HepG2 (cell line): ENCODE measurements around the gene PHRF1. TPM values are rescaled to one million over a fixed set of nuclear protein-coding genes. Genes with fewer than 3 reads are reported as not detected.

Experiments
- BRD4 ChIP-seq: sonication (generic); formaldehyde crosslinking; IDR thresholded peaks from 2 replicates; pipeline ENCODE4 v1.4.0; 2020; ENCODE audit warnings: missing genetic modification reagents
- CAMTA2 ChIP-seq: sonication (generic); formaldehyde crosslinking; IDR thresholded peaks from 2 replicates; pipeline ENCODE4 v1.4.0; 2020; ENCODE audit warnings: mild to moderate bottlenecking, missing genetic modification reagents, borderline replicate concordance
- DDIT3 ChIP-seq: sonication (generic); formaldehyde crosslinking; IDR thresholded peaks from 2 replicates; pipeline ENCODE4 v1.4.0; 2020; ENCODE audit warnings: mild to moderate bottlenecking, missing genetic modification reagents
- DRAP1 ChIP-seq: IDR thresholded peaks from 2 replicates; pipeline ENCODE4 v1.6.1; 2016; ENCODE audit warnings: missing genetic modification reagents, missing compliant biosample characterization
- E2F2 ChIP-seq: sonication (generic); formaldehyde crosslinking; IDR thresholded peaks from 2 replicates; pipeline ENCODE4 v1.4.0; 2020; ENCODE audit warnings: missing genetic modification reagents, borderline replicate concordance
- ISL2 ChIP-seq: sonication (generic); formaldehyde crosslinking; IDR thresholded peaks from 2 replicates; pipeline ENCODE4 v1.5.0; 2020; ENCODE audit warnings: missing genetic modification reagents
- KDM4B ChIP-seq: sonication (generic); formaldehyde crosslinking; IDR thresholded peaks from 2 replicates; pipeline ENCODE4 v1.4.0; 2020; ENCODE audit warnings: missing genetic modification reagents
- NFIC ChIP-seq: IDR thresholded peaks from 2 replicates; pipeline ENCODE4 v1.6.1; 2012; ENCODE audit warnings: mild to moderate bottlenecking, low read length, inconsistent platforms
- PATZ1 ChIP-seq: sonication (generic); formaldehyde crosslinking; IDR thresholded peaks from 2 replicates; pipeline ENCODE4 v1.4.0; 2020; ENCODE audit warnings: missing genetic modification reagents
- PITX1 ChIP-seq: sonication (generic); formaldehyde crosslinking; IDR thresholded peaks from 2 replicates; pipeline ENCODE4 v1.5.1; 2020; ENCODE audit warnings: mild to moderate bottlenecking, missing genetic modification reagents
- RXRB ChIP-seq: IDR thresholded peaks from 2 replicates; pipeline ENCODE4 v1.6.1; 2016; ENCODE audit warnings: borderline replicate concordance, missing genetic modification reagents, missing compliant biosample characterization
- TCF7 ChIP-seq: sonication (generic); IDR thresholded peaks from 2 replicates; pipeline ENCODE4 v1.6.1; 2016; ENCODE audit warnings: antibody characterized with exemption, low read depth
- TEF ChIP-seq: sonication (generic); formaldehyde crosslinking; IDR thresholded peaks from 2 replicates; pipeline ENCODE4 v1.5.0; 2020; ENCODE audit warnings: missing genetic modification reagents
- ZBTB3 ChIP-seq: sonication (generic); formaldehyde crosslinking; IDR thresholded peaks from 2 replicates; pipeline ENCODE4 v1.4.0; 2020; ENCODE audit warnings: low read depth, mild to moderate bottlenecking, moderate library complexity, missing genetic modification reagents, borderline replicate concordance
- ZNF136 ChIP-seq: sonication (generic); formaldehyde crosslinking; IDR thresholded peaks from 2 replicates; pipeline ENCODE4 v1.8.1; 2022; ENCODE audit warnings: low read depth, mild to moderate bottlenecking, moderate library complexity, missing genetic modification reagents
- ZNF275 ChIP-seq: sonication (generic); formaldehyde crosslinking; IDR thresholded peaks from 2 replicates; pipeline ENCODE4 v1.8.0; 2022; ENCODE audit warnings: missing genetic modification reagents, mild to moderate bottlenecking, inconsistent platforms, borderline replicate concordance
- ZNF317 ChIP-seq: sonication (generic); formaldehyde crosslinking; IDR thresholded peaks from 2 replicates; pipeline ENCODE4 v1.5.0; 2020; ENCODE audit warnings: mild to moderate bottlenecking, missing genetic modification reagents
- ZNF770 ChIP-seq: sonication (generic); formaldehyde crosslinking; IDR thresholded peaks from 2 replicates; pipeline ENCODE4 v1.5.0; 2020; ENCODE audit warnings: mild to moderate bottlenecking, missing genetic modification reagents
- ZNF775 ChIP-seq: sonication (generic); formaldehyde crosslinking; IDR thresholded peaks from 2 replicates; pipeline ENCODE4 v1.4.0; 2020; ENCODE audit warnings: missing genetic modification reagents, mild to moderate bottlenecking, moderate library complexity, borderline replicate concordance
- ZNF777 ChIP-seq: sonication (generic); formaldehyde crosslinking; IDR thresholded peaks from 2 replicates; pipeline ENCODE4 v1.4.0; 2020; ENCODE audit warnings: missing genetic modification reagents
- polyA plus RNA-seq, 8 experiments: library from polyadenylated mRNA; depleted of rRNA in 3 of 8; stranded (reverse) in 7 of 8; unstranded in 1 of 8; fragments of >200 nt; fragmentation: Illumina TruSeq in 4 of 8; extraction: Trizol in 4 of 8; gene quantifications; 2 replicates each; pipeline versions ENCODE4 v1.2.1 to v1.2.3, GENCODE V29; 2011 to 2016; ENCODE audit warnings: low read depth in 4 of 8, missing spikeins in 1 of 8, mixed read lengths in 1 of 8; ENCODE audit not compliant: insufficient read depth in 1 of 8
- total RNA-seq, 5 experiments: library from RNA; depleted of rRNA; stranded (reverse); fragments of >200 nt; fragmentation: Illumina TruSeq; extraction: Trizol; gene quantifications; 2 replicates each; pipeline ENCODE4 v1.2.3, GENCODE V29; 2016; ENCODE audit warnings: low read depth in 1 of 5

The PHRF1 gene
- total and polyA plus RNA-seq, 2 of the 13 experiments (the other 11 are each of a cell fraction or from before 2014, with no cell fraction given) = 8.2 to 16.7 TPM

- no peak for TF ChIP-seq RXRB (CRISPR knock-in tag)
- no peak for TF ChIP-seq CAMTA2 (CRISPR knock-in tag)
- TF ChIP-seq ZBTB3 (CRISPR knock-in tag) = no peak
- TF ChIP-seq DDIT3 = no peak
- TF ChIP-seq PATZ1 (CRISPR knock-in tag) = peak; percentile 38; the same call in 1 of the 2 replicates
- peak; percentile 47; the same call in 1 of the 2 replicates for TF ChIP-seq ZNF777 (CRISPR knock-in tag)
- no peak for TF ChIP-seq PITX1
- no peak for TF ChIP-seq ZNF317
- no peak for TF ChIP-seq TCF7
- no peak for TF ChIP-seq ZNF775 (CRISPR knock-in tag)
- TF ChIP-seq ISL2 (CRISPR knock-in tag) = 0 out of 2 replicates have a peak, but pooled peaks have one; percentile 2
- no peak for TF ChIP-seq E2F2 (CRISPR knock-in tag)
- TF ChIP-seq TEF (CRISPR knock-in tag) = no peak
- TF ChIP-seq DRAP1 (CRISPR knock-in tag) = peak; percentile 54; the same call in 1 of the 2 replicates
- no peak for TF ChIP-seq ZNF275
- TF ChIP-seq ZNF770 (CRISPR knock-in tag) = 0 out of 2 replicates have a peak, but pooled peaks have one; percentile 4
- TF ChIP-seq KDM4B (CRISPR knock-in tag) = no peak
- no peak for TF ChIP-seq ZNF136 (CRISPR knock-in tag)
- TF ChIP-seq NFIC = no peak
- TF ChIP-seq BRD4 = no peak
Measured at GRCh38 chr11:568306-569157, 7.7 kb upstream of the PHRF1 start (continued).
